Activated T-cell treated with anti-CD3 and anti-CD28 coated beads for 48 hours (primary cell): ENCODE data around the gene SMPD3.

Experiments used
- DNase-seq: peaks from one replicate; pipeline ENCODE4 v3.0.0-alpha.2; 2020; ENCODE audit warnings: low read depth

SMPD3 gene

GRCh38 chr16:68433316-68433715 is 15.0 kb downstream of the SMPD3 start:
- no peak for DNase-seq

- no peak for DNase-seq
Observed at GRCh38 chr16:68432701-68433100, 15.6 kb downstream of the SMPD3 start.

- no peak for DNase-seq
Observed at GRCh38 chr16:68429076-68429854, 19.0 kb downstream of the SMPD3 start.

GRCh38 chr16:68427649-68428303 is 20.5 kb downstream of the SMPD3 start:
- DNase-seq = no peak

GRCh38 chr16:68426347-68426652 is 22.0 kb downstream of the SMPD3 start:
- DNase-seq = no peak

GRCh38 chr16:68425498-68426346 is 22.6 kb downstream of the SMPD3 start:
- DNase-seq = no peak

- DNase-seq = no peak
Observed at GRCh38 chr16:68423771-68424170, 24.5 kb downstream of the SMPD3 start.

GRCh38 chr16:68422396-68422960 is 25.8 kb downstream of the SMPD3 start:
- DNase-seq = no peak

- DNase-seq = no peak
Observed at GRCh38 chr16:68421076-68421475, 27.2 kb downstream of the SMPD3 start.

GRCh38 chr16:68420366-68420942 is 27.9 kb downstream of the SMPD3 start:
- DNase-seq = no peak

- peak; percentile 38 for DNase-seq
Observed at GRCh38 chr16:68417711-68418301, 30.5 kb downstream of the SMPD3 start.

- no peak for DNase-seq
Observed at GRCh38 chr16:68416057-68417046, 32.0 kb downstream of the SMPD3 start.

GRCh38 chr16:68414581-68414980 is 33.7 kb downstream of the SMPD3 start:
- no peak for DNase-seq

GRCh38 chr16:68412061-68412460 is 36.2 kb downstream of the SMPD3 start:
- no peak for DNase-seq

GRCh38 chr16:68411086-68411485 is 37.2 kb downstream of the SMPD3 start:
- DNase-seq = no peak

GRCh38 chr16:68408967-68409366 is 39.3 kb downstream of the SMPD3 start:
- DNase-seq = no peak

- DNase-seq = no peak
Observed at GRCh38 chr16:68408428-68408827, 39.9 kb downstream of the SMPD3 start.

GRCh38 chr16:68406458-68407152 is 41.7 kb downstream of the SMPD3 start:
- no peak for DNase-seq

GRCh38 chr16:68404736-68405345 is 43.5 kb downstream of the SMPD3 start:
- DNase-seq = no peak

- DNase-seq = no peak
Observed at GRCh38 chr16:68403704-68404103, 44.6 kb downstream of the SMPD3 start.
